GM12874 (cell line): ENCODE measurements around the gene PDE3A.
A peak's percentile ranks its signal among the peaks of the same experiment; 100 is the strongest.

Experiments used
- CTCF ChIP-seq: IDR thresholded peaks from 2 replicates; pipeline ENCODE4 v1.5.1; 2011; ENCODE audit warnings: low read depth, mild to moderate bottlenecking, control low read depth, low read length, moderate library complexity; ENCODE audit not compliant: insufficient read depth

The PDE3A gene

GRCh38 chr12:20596061-20596460 lies 227.7 kb downstream of the PDE3A start:
- TF ChIP-seq CTCF, result no peak

DNA sequence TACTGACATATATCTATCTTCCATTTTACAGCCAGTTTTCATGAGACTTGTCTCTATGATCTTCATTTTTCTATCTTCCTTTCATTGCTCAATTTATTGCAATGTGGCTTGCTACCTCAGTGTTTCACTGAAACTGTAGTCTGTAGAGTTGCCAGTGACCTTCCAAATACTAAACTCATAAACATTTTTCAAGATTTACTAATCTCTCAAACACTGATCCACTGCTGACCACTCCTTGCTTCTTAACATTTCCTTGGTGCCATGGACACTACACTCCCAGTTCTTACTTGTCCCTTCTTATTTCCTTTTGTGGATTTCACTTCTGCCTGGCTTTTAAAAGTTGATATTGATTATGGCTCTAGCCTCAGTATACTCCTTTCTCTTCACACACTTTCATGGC lies 231.4 kb downstream of the PDE3A start:
- TF ChIP-seq CTCF, result no peak

DNA sequence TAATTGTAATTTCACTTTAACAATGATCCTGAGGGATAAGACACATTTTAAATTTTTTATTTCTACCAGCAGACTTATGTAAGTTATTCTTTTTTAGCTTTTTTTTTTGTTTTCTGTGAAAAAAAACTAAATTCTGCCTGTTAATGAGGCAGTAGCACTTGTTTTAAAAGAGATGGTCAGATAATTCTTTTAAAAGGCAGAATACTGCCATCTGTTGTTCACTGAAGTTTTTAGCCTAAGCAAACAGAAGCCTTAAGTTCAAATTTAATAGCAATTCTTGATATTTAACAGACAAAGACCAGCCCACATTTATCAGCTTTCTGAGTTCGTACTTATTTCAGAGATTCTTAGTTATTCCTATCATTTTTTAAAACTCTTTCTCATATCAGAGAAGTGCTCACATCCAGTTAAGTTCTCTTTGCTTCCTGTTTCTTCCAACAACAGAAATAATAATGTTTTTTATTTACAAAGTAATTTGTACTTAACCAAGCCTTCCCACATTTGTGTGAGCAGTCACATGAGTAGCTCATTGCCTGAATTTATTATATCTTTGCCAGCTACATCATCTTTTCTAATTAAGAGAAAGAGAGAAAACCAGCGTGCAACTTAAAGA lies 233.4 kb downstream of the PDE3A start:
- TF ChIP-seq CTCF, result 0 out of 2 replicates have a peak, but pooled peaks have one; percentile 1

DNA sequence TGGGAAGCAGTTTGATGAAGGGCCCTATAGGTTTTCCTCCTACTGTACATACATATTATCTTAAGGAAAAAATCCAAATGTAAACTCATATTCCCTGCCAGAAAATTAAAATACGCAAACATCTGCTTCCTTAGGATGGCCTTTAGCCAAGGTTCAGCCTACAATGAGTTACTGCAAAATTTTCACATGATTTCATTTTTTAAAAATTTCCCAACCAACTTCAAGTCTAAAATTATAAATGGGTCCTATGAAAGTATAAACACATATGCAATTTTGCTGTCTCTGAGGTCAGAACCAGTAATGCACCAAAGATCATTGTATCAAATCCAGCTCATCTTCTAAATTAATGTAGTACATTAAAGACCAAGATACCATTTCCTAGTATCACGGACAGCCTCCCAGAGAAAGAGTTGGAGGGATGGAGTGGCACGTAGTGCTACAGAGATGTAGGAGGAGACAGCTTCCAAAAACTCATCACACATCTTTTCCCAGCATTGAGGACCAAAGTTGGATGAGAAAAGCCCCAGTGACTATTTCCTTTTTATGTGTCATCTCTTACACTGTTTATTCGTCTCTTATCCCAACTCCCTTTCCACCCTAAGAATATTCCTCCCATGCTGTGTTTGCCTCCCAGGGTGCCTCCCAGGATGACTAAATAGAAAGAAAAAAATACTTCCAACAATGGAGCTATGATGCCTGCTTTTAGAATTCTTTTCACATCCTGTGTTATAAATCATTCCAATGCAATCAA lies 234.5 kb downstream of the PDE3A start:
- TF ChIP-seq CTCF, result no peak

DNA sequence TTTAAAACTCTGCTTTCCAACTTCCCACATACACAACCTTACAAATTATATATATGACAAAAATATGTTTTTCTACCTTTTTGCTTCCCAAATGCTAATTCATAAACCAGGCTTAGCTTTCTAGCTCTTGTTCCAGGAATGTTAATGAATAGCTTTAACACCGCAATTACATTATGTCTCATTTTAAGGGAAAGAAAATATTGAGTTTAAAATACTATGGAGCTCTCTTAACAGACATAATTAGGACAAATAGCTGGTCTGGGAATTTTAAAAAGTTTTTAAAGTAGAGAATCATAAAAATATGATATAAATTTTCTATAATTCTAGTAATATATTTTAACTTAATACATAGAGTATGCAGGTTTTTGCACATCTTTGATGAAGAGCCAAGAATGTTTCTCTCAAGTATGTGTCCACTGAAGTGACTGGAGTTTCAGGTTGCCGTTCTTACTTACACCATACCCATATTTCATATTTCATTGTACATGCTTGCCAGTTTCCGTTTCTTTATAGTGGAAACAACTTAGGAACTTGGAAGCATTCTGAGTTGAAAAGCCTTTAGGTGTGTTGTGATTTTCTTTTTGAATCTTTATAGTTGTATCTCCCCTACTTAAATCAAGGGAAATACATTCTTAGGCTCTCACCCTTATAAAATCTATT lies 236.2 kb downstream of the PDE3A start:
- no peak for TF ChIP-seq CTCF

DNA sequence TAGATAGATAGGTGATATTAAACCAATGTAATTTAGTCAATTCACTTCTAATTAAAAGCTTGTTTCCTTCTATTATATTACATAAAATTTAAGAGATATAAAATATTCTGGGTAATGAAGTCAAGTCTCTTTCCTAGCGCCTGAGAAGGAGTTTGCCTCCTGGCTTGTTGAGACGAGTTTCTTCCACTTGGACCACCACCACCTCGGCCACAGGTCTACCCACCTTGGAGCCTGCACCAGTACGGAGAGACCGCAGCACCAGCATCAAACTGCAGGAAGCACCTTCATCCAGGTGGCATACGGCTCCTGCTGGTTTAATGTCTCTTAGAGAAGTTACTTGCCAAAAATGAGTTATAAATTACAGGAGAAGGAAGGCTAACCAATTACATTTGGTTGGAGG lies 247.8 kb downstream of the PDE3A start:
- no peak for TF ChIP-seq CTCF

DNA sequence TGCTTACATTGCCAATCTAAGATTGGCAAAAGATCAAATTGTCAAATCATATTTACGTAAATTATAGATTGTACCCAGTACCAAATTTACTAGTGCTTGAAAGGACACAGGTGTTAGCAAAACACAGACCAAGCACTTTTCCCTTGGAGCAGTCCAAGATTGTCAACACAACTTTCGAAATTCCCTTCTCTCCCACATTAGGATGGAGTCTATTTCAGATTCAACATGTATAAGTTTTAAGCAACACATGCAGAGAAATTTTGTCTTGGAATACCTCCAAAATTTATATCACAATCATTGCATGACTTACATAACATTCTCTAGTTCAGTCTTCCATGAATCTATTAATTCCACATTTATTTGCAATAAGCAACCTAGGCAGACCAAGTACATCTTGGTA lies 251.9 kb downstream of the PDE3A start:
- no peak for TF ChIP-seq CTCF
